ENCODE measurements around the gene CNPY4.
"Not testable (repeated sequence)": the region's sequence is repeated elsewhere in the genome, so short reads cannot be mapped to it uniquely, and the experiment has no call there.

The CNPY4 gene

DNA sequence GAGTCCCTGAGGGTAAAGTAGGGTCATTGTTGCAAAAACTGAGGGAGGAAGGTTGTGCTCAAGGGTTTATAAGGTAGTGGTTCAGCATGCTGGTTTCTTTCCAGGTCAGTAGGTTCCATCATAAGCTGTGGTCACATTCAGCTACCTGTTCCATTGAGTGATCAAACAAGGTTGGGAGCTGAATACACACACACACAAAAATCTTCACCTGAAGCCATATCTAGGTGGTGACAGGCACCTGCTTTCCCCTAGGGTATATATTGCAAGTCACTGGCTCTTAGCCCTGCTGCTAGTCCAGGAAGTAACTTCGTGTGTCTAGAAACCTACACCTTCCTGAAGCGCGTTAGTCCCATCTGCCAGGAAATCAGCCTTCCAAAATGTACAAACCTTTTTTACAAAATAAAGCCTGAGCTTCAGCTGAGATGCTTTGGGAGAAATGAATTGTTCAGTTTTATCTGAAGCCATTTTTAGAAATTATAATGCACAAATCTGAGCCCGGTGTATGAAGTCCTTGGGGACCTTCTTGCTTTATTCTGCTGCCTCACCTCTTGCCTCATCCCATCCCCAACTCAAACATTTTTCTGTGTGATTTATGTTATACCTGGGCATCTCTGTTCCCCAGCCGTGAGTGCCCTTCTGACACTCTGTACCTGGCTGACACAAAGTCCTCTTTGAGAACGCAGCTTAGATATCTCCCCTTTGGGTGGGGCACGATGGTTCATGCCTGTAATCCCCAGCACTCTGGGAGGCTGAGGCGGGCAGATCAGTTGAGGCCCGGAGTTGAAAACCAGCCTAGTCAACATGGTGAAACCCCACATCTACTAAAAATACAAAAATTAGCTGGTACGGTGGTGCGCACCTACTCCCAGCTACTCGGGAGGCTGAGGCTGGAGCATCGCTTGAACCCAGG lies 18.7 kb downstream of the CNPY4 start:
- TF ChIP-seq TAF1 (IDR thresholded peaks at IDR 0.05; ENCODE audit: borderline replicate concordance, low read depth, low read length) (no peak), POLR2AphosphoS5 (IDR thresholded peaks at IDR 0.05; ENCODE audit: low read depth, low read length) (no peak), POLR2A (IDR thresholded peaks at IDR 0.05; ENCODE audit: low read depth, low read length) (no peak)
- FAIRE-seq: peak; percentile 74
- no peak for DNase-seq (ENCODE audit: insufficient read length)

GRCh38 chr7:100141555-100141949 lies 22.1 kb downstream of the CNPY4 start:
- FAIRE-seq: no peak
- no peak for DNase-seq (ENCODE audit: insufficient read length)
- TF ChIP-seq POLR2AphosphoS5 (IDR thresholded peaks at IDR 0.05; ENCODE audit: low read depth, low read length) (no peak), TAF1 (IDR thresholded peaks at IDR 0.05; ENCODE audit: borderline replicate concordance, low read depth, low read length) (no peak), POLR2A (IDR thresholded peaks at IDR 0.05; ENCODE audit: low read depth, low read length) (no peak)

- DNase-seq (ENCODE audit: insufficient read length) (no peak), FAIRE-seq (no peak)
- TF ChIP-seq TAF1 (IDR thresholded peaks at IDR 0.05; ENCODE audit: borderline replicate concordance, low read depth, low read length) (no peak), POLR2AphosphoS5 (IDR thresholded peaks at IDR 0.05; ENCODE audit: low read depth, low read length) (no peak), POLR2A (IDR thresholded peaks at IDR 0.05; ENCODE audit: low read depth, low read length) (no peak)
These were observed 23.0 kb downstream of the CNPY4 start for GRCh38 chr7:100142461-100142860.

GRCh38 chr7:100146350-100146749 lies 26.9 kb downstream of the CNPY4 start:
- not testable (repeated sequence) for FAIRE-seq; DNase-seq (ENCODE audit: insufficient read length)

DNA sequence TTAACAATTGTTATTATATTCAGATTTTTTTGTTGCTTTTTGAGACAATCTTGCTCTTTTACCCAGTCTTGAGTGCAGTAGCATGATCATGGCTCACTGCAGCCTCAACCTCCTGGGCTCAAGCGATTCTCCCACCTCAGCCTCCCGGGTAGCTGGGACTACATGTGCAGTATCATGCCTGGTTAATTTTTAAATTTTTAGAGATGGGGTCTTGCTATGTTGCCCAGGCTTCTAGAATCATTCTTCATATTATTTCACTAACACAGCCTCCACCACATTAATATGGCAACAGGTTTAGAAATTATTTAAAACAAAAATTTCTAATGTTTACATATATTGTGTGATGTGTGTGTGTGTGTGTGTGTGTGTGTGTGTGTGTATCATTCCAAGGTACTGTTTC lies 27.8 kb downstream of the CNPY4 start:
- DNase-seq (ENCODE audit: insufficient read length): no peak
- FAIRE-seq: no peak
- TF ChIP-seq TAF1 (IDR thresholded peaks at IDR 0.05; ENCODE audit: borderline replicate concordance, low read depth, low read length) (no peak), POLR2AphosphoS5 (IDR thresholded peaks at IDR 0.05; ENCODE audit: low read depth, low read length) (no peak), POLR2A (IDR thresholded peaks at IDR 0.05; ENCODE audit: low read depth, low read length) (no peak)

GRCh38 chr7:100148225-100148558 lies 28.8 kb downstream of the CNPY4 start:
- DNase-seq (ENCODE audit: insufficient read length) (no peak), FAIRE-seq (no peak)
- no peak for TF ChIP-seq TAF1 (IDR thresholded peaks at IDR 0.05; ENCODE audit: borderline replicate concordance, low read depth, low read length)
- no peak for TF ChIP-seq POLR2AphosphoS5 (IDR thresholded peaks at IDR 0.05; ENCODE audit: low read depth, low read length)
- no peak for TF ChIP-seq POLR2A (IDR thresholded peaks at IDR 0.05; ENCODE audit: low read depth, low read length)

- peak; percentile 98 for FAIRE-seq
- peak; percentile 98 for DNase-seq (ENCODE audit: insufficient read length)
- TF ChIP-seq TAF1 (IDR thresholded peaks at IDR 0.05; ENCODE audit: borderline replicate concordance, low read depth, low read length) (0 out of 2 replicates have a peak, but pooled peaks have one; percentile 36), POLR2AphosphoS5 (IDR thresholded peaks at IDR 0.05; ENCODE audit: low read depth, low read length) (peak; percentile 84), POLR2A (IDR thresholded peaks at IDR 0.05; ENCODE audit: low read depth, low read length) (peak; percentile 85)
These were observed 29.3 kb downstream of the CNPY4 start, which contains the start of gene LAMTOR4 for GRCh38 chr7:100148559-100149328. LAMTOR4 (plus strand) TSS chr7:100148918; CDS start chr7:100148973, 55 bp downstream.

DNA sequence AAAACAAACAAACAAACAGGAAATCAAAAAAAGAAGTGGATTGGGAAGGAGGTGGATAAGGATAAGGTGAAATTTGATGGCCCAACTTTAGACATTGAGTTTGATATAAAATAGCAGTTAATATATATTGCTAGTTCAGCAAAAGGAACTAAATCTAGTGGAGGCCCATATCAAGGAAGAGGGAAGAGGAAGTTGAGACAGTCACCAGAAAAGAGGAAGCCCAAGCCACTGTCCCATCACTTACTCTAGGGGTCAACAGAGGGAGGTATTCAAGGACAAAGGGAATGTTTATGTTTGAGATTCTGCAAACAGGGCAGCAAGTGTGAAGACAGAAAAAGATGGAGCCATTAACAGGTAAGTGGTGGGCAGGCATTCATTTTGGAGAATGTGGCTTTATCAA lies 33.0 kb downstream of the CNPY4 start:
- TF ChIP-seq POLR2A (IDR thresholded peaks at IDR 0.05; ENCODE audit: low read depth, low read length) (no peak), POLR2AphosphoS5 (IDR thresholded peaks at IDR 0.05; ENCODE audit: low read depth, low read length) (no peak), TAF1 (IDR thresholded peaks at IDR 0.05; ENCODE audit: borderline replicate concordance, low read depth, low read length) (no peak)
- FAIRE-seq: no peak
- DNase-seq (ENCODE audit: insufficient read length): no peak

GRCh38 chr7:100152937-100153666 lies 33.7 kb downstream of the CNPY4 start:
- TF ChIP-seq POLR2AphosphoS5 (IDR thresholded peaks at IDR 0.05; ENCODE audit: low read depth, low read length): no peak
- TF ChIP-seq POLR2A (IDR thresholded peaks at IDR 0.05; ENCODE audit: low read depth, low read length): no peak
- TF ChIP-seq TAF1 (IDR thresholded peaks at IDR 0.05; ENCODE audit: borderline replicate concordance, low read depth, low read length): no peak
- no peak for DNase-seq (ENCODE audit: insufficient read length)
- no peak for FAIRE-seq

GRCh38 chr7:100153708-100154535 lies 34.5 kb downstream of the CNPY4 start:
- no peak for TF ChIP-seq POLR2AphosphoS5 (IDR thresholded peaks at IDR 0.05; ENCODE audit: low read depth, low read length)
- no peak for TF ChIP-seq TAF1 (IDR thresholded peaks at IDR 0.05; ENCODE audit: borderline replicate concordance, low read depth, low read length)
- TF ChIP-seq POLR2A (IDR thresholded peaks at IDR 0.05; ENCODE audit: low read depth, low read length): no peak
- no peak for DNase-seq (ENCODE audit: insufficient read length)
- FAIRE-seq: no peak
